DLD1 (cell line): ENCODE measurements around the gene ZNF791.
"Not testable (repeated sequence)": the region's sequence is repeated elsewhere in the genome, so short reads cannot be mapped to it uniquely, and the experiment has no call there.

Source experiments
- in situ Hi-C: cut with HindIII; loops from 2 replicates; pipeline ENCODE4 v1.10.0; 2017; ENCODE audit warnings: low sequenced_read_pairs

ZNF791 gene

DNA sequence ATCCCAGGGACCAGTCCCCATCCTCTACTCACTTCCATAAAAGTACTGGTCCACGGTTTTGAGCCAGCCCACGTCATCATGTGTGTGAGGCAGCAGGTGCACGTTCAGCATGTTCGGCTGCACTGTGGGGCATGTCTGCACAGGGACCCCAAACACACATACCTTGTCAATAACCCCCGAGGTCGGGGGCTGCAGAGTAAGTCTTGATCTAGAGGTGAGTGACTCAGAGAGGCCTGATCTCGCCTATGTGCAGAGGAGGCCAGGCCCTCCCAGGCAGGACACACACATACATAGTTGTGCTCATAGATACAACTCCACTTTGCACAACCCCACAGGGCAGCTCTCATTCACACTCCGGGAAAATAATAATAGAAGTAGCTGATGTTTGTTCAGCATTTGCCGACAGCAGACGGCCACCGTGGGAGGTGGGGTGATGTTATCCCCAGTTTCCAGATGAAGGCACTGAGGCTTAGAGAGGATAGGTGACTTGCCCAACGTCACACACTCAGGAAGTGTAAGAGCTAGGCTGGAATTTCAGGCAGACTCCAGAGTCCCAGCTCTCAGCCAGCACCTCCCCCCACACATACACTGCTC lies 55.0 kb downstream of the ZNF791 start:
- in situ Hi-C loops, result no loop called here

DNA sequence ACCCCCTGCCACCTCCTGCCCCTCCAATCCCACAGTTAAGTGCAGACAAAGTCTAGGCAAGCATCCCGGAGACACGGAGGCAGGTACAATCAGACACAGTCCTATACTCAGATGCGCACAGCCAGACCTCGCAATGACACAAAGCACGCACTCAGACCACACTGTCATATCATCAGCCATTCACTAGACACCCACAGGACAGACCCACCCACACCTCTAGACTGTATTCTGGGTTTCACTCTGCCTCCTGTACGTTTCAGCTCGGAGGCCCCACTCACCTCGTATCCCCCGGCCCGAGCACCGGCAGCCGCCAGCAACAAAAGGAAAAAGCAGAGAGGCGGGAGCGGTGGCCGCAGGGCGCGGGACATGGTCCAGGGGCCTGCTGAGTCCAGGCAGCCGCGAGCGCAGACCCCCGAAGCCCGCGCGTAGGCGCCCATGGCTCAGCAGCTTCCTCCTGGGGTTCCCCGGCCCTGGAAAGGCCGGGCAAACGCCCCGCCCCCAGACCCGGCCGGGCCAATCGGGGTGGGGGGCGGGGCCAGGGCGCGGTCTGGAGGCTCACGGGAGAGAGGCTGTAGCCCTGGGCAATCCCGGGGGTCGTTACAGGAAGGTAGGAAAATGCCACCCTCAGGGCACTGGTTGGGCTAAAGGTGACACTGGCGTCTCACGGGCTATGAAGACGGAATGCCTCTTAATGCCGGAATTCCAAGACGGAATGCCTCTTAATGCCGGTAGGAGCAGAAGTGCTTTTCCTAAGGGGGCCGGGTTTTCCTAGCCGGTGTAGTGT lies 55.7 kb downstream of the ZNF791 start, which contains the start of the genes MAN2B1 and WDR83:
Gene MAN2B1 (minus strand): TSS at position 478 of the 784 bp plus-strand sequence. CDS start 41 bp downstream, at position 437.
Gene WDR83 (plus strand): TSS at position 543 of the 784 bp plus-strand sequence. CDS start 2,984 bp downstream, outside the sequence.
- in situ Hi-C loops, result no loop called here

DNA sequence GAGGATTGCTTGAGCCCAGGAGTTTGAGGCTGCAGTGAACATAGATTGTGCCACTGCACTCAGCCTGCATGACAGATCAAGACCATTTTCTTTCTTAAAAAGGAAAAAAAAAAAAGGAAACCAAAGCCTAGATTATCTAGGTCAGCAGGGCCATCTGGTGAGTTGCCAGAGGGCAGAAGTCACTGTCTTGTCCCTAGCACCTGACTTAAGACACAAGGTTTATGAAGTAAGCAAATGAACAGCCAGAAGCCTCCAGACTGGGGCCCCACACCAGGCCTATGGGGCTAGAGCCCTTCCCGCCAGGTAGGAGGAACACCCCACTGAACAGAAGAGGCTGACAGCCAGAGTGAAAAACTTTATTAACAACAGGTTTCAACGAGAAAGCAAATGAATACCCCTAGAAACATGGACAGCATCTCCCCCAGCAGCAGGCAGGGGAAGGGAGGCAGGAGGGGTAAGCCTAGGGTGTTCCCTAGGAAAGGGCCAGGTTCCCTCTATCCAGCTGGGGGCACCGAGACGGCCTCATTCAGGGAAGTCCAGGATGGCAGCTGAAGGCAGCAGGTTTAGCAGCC lies 57.1 kb downstream of the ZNF791 start:
- in situ Hi-C loops, result no loop called here

DNA sequence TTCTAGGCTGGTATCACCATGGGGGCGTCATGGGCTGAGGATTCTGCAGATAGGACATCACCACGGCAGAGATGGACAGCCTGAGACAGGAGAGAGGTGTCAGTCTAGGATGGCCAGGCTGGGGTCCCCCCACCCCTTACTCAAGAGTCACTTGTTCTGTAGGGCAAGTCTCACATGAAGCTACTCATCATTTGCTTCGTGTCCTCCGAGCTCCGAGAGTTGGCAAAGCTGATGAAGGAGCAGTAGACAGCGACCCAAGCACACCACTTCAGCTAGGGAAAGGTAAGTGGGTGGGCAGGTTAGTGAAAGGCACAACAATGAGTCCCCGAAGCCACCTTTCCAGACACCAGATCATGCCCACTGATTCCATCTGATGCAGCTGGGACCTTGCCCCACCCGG lies 57.6 kb downstream of the ZNF791 start:
- in situ Hi-C loops, result no loop called here

DNA sequence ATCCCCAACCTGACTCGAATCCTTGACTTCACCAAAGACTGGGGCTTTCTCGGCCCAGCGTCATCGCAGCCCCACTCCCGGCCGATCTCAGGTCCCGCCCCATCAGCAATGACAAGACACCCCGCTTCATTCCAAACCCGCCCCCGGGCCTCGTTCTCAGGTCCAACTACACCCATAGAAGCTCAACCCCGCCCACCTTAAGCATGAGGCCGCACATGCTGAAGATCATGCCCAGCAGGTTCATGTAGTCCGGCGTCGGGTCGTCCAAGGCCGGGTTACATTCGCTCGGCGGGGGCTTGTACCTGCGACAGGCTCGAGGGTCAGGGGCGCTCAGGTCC lies 58.2 kb downstream of the ZNF791 start:
- in situ Hi-C loops, result no loop called here

DNA sequence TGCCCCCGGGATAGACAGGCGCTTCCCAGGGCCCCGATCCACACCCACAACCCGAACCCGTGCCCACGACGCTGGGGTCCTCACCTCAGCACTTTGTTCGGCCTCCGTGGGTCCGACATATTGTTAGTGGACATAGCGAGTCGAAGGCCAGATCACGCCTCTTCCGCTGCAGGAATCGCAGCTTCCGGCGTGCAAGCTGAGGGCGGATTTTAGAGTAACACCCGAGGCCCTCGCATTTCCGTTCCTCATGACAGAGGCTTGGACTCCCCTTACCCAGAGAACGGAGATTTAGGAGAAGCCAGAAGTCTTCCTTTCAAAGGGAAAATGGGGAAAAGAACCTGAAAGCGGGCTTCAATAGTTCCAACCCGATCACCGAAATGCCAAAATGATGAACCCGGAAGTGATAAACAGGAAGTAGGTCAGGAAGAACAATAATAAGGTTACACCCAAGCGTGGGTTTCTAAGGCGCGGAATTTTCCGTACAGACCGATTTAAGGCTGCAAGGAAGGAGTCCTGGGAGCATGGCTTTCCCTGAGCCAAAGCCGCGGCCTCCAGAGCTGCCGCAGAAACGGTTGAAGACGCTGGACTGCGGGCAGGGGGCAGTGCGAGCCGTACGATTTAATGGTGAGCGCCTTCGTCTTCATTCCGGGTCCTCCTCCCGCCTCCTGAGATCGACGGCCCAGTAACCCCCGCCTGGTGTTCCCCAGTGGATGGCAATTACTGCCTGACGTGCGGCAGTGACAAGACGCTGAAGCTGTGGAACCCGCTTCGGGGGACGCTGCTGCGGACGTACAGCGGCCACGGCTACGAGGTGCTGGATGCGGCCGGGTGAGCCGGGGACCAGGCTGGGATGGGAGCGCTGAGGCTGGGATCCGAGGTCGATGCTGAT lies 58.8 kb downstream of the ZNF791 start:
- in situ Hi-C loops, result no loop called here

DNA sequence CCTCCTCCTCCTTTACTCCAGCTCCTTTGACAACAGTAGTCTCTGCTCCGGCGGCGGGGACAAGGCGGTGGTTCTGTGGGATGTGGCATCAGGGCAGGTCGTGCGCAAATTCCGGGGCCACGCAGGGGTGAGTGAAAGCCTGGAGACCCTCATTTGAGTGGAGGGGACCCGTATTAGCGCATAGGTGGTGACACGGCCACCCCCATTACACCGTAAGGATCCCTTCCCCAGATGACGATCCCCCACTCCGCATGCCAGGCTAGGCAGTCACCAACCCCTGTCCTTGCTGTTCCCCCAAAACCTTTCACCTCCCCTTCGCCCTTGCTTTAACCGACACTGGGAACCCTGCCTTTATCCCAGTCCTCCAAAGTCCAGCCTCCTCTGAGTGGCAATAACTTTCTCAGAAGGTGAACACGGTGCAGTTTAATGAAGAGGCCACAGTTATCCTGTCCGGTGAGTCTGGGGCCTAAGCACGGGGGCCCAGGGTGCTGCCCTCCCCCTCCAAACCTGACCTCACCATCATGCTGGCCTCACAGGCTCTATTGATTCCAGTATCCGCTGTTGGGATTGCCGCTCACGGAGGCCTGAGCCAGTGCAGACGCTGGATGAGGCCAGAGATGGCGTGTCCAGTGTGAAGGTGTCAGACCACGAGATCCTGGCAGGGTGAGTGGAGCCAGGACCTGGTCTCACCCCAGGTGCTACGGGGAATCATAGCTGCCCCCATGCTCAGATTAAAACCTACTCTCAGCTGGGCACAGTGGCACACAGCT lies 59.6 kb downstream of the ZNF791 start:
- in situ Hi-C loops, result no loop called here

DNA sequence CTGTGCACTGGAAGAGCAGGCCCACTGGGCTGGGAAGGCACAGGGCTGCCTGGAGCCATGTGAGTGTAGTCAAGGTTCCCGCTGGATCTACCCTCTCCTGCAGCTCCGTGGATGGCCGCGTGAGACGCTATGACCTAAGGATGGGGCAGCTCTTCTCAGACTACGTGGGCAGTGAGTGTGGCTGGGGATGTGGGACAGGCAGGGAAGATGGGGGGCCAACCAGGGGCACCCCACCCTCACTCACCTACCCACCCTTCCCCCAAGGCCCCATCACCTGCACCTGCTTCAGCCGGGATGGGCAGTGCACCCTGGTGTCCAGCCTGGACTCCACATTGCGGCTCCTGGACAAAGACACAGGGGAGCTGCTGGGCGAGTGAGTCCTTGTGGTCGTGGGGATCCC lies 62.0 kb downstream of the ZNF791 start:
- in situ Hi-C loops, result no loop called here

DNA sequence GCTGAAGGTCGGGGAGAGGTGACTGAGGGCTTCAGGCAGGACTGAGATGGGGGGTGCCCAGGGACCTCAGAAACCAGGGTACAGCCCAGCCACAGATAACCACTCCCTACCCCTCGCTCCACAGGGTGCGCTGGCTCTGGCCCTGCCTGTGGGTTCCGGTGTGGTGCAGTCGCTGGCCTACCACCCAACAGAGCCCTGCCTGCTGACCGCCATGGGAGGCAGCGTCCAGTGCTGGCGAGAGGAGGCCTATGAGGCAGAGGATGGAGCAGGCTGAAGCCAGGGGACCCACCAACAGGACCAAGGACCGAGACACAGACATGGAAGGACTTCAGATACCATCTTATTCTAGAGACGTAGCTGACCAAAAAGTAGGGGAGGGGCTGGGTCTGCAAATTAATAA lies 64.7 kb downstream of the ZNF791 start:
- in situ Hi-C loops, result no loop called here

DNA sequence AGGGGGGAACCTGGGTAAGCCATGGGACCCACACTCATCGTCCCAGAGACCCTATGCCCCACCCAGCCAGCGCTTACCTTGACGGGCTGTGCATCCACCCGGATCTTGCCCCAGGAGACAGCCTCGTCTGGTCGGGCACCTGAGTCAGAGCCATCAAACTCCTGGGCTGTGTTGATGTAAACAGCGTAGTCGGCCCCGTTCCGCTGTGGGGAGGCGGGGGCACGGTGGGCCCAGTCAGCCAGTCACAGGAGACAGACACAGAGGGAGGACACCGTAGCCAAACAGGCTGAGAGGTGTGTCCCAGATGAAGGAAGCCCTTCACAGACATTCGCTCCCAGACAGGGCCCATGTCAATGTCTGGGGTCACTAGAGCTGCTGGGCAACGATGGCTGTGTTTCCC lies 65.2 kb downstream of the ZNF791 start:
- in situ Hi-C loops, result no loop called here

DNA sequence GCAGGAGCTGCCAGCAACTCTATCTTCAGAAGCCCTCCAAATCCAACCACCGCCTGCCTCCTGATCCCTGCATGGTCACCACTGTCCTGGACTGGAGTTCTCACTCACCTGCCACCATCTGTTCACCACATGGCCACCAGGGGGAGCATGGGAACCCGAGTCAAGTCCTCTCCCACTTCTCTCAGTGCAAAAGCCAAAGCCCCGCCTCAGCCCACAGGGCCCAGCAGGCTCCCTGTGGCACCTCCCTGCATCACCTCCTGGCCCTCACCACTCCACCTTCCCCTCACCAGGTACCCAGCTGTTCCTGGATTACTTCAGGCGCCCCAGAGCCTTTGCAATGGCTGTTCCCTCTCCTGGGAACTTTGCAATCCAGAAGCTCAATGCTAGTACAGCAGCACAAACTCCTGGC lies 65.7 kb downstream of the ZNF791 start:
- in situ Hi-C loops, result no loop called here

DNA sequence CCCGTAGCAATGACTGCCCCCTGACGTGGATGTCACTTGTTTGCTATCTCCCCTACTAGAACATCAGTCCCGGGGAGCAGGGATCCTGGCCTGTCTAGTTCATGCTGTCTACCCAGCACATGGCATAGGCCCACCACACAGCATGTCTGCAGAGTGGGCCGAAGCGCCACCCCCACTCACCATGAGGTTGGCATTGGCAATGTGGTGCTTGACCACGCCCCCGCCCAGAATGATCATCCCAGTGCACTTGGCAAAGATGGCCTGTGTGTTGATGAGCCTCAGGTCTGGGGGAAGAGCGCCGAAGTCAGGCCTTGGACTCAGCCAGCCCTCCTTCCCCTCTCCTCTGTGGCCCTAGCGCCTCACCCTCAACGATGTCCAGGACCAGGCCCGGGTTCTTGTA lies 66.2 kb downstream of the ZNF791 start:
- in situ Hi-C loops, result no loop called here

DNA sequence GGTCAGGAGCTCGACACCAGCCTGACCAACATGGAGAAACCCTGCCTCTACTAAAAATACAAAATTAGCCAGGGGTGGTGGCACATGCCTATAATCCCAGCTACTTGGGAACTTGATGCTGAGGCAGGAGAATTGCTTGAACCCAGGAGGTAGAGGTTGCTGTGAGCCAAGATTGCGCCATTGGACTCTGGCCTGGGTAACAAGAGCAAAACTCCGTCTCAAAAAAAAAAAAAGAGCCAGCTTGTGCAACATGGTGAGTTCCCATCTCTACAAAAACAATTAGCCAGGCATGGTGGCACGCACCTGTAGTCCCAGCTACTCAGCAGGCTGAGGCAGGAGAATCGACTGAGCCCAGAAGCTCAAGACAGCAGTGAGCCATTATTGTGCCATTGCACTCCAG lies 67.3 kb downstream of the ZNF791 start:
- in situ Hi-C loops, result not testable (repeated sequence)

DNA sequence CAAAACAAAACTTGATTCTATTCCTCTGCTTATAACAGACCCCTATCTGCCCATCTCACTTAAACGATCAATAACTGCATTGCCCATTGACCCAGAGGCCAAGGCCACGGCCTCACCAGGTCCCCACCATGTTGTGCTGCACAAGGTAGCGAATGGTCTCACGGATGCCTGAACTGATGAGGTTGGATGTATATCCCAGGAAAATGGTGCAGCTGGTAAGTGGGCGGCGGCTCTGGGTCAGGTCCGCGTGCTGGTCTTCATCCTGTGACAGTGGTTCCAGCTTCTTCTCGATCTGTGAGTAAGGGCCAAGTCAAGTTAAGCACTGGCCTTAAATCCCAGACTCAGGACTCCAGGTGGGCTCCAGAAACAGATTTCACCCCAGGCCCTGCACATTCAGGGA lies 69.3 kb downstream of the ZNF791 start:
- in situ Hi-C loops, result no loop called here

DNA sequence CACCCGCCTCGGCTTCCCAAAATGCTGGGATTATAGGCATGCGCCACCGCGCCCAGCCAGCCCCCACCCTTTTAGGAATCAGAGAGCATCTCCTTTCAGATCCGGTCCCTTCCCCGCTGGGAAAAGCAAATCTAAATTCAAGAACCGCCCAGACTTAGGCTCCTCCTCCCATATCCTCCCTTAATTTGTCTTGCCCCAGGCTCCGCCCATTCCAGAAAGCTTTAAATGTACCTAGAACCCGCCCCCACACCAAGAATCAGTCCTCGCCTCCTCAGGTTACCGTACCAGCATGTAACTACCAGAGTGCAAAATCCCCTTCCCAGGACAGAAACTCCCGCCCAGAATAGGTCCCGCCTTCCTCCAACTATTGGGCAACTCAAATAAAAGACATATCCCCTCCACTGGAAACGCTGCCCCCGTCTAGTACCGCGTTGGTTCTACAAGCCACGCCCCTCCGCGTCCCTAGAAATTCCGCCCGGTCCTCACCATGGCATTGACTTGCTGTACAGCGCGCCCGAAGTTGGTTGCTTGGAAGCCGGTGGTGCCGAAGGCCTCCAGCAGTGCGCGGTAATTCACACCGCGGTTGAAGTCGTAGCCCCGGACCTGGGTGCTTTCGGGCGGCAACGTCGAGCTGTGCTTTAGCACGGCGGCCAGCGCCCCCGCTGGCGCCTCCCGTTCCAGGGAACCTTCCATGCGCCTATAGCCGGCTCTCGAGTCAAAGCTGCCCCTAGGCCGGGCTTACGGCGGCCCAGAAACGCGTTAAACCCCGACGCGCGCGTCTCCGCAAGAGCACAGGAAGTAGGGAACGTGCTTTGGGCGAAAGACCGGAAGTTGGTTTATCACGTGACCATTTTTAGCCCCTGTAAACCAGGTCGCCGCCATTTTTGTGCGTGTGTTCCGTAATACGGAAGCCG lies 70.6 kb downstream of the ZNF791 start, which contains the start of gene DHPS:
Gene DHPS (minus strand): TSS at position 807 of the 914 bp plus-strand sequence. CDS start 114 bp downstream, at position 693.
- in situ Hi-C loops, result no loop called here
